RPMI7951 (cell line): ENCODE measurements around the gene APEX2. TPM values are rescaled to one million over a fixed set of nuclear protein-coding genes. Genes with fewer than 3 reads are reported as not detected.
A peak's percentile ranks its signal among the peaks of the same experiment; 100 is the strongest.
"Not testable (repeated sequence)": the region's sequence is repeated elsewhere in the genome, so short reads cannot be mapped to it uniquely, and the experiment has no call there.

ENCODE experiments used
- DNase-seq: peaks from one replicate; pipeline ENCODE4 v3.0.0-alpha.2; 2012; ENCODE audit warnings: low read depth
- total RNA-seq: library from RNA; depleted of rRNA; stranded (reverse); fragments of >200 nt; shearing (Covaris generic); gene quantifications from 2 replicates; pipeline ENCODE4 v1.2.3, GENCODE V29; 2014; rRNA removed

Gene APEX2
- total RNA-seq, 1 experiment from 2014 or later, result 29.3 TPM

DNA sequence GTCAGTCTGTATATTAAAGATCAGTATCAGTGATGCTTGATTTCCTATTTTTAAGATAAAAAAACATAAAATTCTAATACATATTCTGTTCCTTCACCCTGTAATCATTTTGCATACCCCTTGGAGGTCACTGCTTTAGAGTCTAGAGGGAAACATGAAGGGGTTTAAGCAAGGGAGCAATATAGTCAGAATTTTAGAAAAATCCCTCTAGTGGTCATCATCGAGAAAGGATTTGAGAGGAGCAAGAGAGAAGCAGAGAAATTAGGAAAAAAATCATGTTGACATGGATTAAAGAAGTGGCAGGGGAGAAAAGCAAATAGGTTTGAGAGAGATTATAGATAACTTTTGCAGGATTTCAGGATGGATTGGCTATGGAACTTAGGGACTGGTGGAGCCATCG is 11.1 kb downstream of the APEX2 start:
- DNase-seq, result no peak

- no peak for DNase-seq
These were observed 14.7 kb downstream of the APEX2 start for GRCh38 chrX:55014897-55015299.

- peak; percentile 10 for DNase-seq
These were observed 26.0 kb downstream of the APEX2 start for GRCh38 chrX:55026143-55026542.

- DNase-seq, result no peak
These were observed 26.7 kb downstream of the APEX2 start for GRCh38 chrX:55026840-55027239.

DNA sequence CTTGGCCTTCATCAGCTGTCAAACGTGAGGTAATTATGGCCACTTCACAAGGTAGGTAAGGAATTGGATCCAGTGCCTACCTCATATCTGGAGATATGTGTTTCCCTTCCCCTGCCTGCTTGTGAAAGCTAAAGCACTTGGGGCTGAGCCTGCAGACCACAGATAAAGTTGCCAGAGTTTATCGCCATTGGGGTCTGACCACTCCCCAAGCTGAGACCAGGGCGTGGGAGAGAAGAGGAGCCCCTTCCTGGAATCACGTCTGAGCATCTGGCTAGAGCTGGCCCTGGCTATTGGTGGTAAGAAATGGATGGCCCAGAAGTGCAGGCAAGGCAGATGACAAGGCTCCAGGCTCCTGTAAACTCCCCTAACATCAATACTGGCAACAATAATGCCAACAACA is 27.9 kb downstream of the APEX2 start:
- no peak for DNase-seq

GRCh38 chrX:55028611-55029010 is 28.4 kb downstream of the APEX2 start:
- DNase-seq, result no peak

DNA sequence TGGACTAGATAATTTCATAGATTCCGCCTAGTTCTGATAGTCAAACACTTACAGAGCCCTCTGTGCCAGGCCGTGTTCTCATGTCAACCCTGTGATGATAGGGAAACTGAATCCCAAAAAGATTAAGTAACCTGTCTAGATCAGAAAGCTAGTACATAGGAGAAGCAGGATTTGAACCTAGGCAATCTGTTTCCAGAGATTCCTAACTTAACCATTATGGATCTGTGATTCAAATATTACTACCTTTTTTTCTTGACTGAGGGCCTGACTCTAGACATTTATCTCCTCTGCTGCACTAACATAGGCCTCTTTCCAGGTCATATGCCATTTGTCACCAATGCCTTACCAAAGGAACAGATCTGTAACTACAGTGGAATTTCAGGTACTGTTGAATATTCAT is 29.1 kb downstream of the APEX2 start:
- DNase-seq, result no peak

- no peak for DNase-seq
These were observed 30.4 kb downstream of the APEX2 start, which contains the start of gene ALAS2 for GRCh38 chrX:55030271-55031205. TSS of gene ALAS2 (minus strand) at chrX:55030977. CDS start at chrX:55026000, 4,977 bp downstream.

- no peak for DNase-seq
These were observed 33.3 kb downstream of the APEX2 start for GRCh38 chrX:55033429-55033828.

- DNase-seq, result no peak
These were observed 39.3 kb downstream of the APEX2 start for GRCh38 chrX:55039471-55039870.

DNA sequence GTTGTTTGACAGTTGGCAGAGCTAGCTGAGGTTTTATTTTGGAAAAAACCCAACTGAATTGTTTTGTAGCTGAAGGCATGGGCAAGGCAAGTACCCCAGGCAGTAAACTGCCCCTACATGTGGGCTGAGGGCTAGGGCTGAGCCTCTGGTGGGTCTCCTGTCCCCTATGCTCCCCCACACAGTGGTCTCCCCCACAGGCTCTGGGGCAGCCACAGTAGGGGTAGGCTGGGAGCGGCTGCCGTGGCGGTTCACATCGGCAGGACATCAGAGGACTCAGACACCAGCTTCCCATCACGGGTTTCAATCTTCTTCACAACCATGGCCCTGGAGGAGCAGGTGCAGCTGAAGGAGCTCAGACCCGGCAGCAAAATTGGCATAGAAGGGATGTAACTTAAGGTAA is 41.4 kb downstream of the APEX2 start:
- no peak for DNase-seq

DNA sequence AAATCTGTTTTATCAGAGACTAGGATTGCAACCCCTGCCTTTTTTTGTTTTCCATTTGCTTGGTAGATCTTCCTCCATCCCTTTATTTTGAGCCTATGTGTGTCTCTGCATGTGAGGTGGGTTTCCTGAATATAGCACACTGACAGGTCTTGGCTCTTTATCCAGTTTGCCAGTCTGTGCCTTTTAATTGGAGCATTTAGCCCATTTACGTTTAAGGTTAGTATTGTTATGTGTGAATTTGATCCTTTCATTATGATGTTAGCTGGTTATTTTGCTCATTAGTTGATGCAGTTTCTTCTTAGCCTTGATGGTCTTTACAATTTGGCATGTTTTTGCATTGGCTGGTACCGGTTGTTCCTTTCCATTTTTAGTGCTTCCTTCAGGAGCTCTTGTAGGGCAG is 50.4 kb downstream of the APEX2 start:
- DNase-seq, result not testable (repeated sequence)

- peak; percentile 23 for DNase-seq
These were observed 56.9 kb downstream of the APEX2 start for GRCh38 chrX:55056820-55057674.

DNA sequence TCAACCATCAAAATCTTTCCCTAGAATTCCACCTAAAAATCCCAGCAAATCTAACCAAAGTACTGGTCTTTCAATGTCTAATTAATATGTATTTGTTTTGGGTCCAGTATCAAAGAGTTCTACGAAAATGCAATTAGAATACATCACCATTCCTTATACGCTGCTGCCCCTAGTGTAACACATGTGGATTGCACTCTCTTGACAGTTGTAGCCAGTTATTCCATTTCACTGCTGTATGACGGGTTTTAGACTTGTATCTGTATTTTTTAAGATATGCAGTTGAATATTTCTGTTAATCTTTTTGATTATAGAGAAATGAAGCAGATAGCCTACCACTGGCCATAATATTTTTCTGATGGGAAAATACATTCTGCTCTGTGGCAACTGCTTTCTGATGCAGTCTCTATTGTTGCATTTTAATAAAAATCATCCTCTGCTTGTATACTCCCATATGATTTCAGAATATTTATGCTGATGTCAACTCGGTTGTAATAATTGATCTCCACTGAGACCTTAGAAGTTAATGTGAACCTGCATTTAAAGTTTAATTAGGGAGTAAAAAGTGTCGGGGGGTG is 57.6 kb downstream of the APEX2 start:
- peak; percentile 42 for DNase-seq

Other genes starting within 250 kb of the APEX2 start
- 1.2 TPM in 2 replicates for gene ITIH6, start 202.1 kb upstream of the APEX2 start, total RNA-seq
- gene MAGED2, start 192.6 kb upstream of the APEX2 start, total RNA-seq, result 189 and 239 TPM in 2 replicates
- 9.9 and 15.0 TPM in 2 replicates for gene TRO, start 79.5 kb upstream of the APEX2 start, total RNA-seq
- 0.20 TPM in 1 of 2 replicates, not detected in the other for gene PFKFB1, start 6.2 kb upstream of the APEX2 start, total RNA-seq
- gene ALAS2, start 30.6 kb downstream of the APEX2 start, total RNA-seq, result not detected in 2 replicates
- gene PAGE2B, start 74.7 kb downstream of the APEX2 start, total RNA-seq, result 0.78 TPM in 1 of 2 replicates, not detected in the other
- 7.4 and 9.3 TPM in 2 replicates for gene PAGE2, start 88.7 kb downstream of the APEX2 start, total RNA-seq
- gene PAGE5, start 220.0 kb downstream of the APEX2 start, total RNA-seq, result 41.0 and 56.8 TPM in 2 replicates